Endothelial cell of umbilical vein (primary cell): ENCODE measurements around the gene SLC6A19. TPM values are rescaled to one million over a fixed set of nuclear protein-coding genes. Genes with fewer than 3 reads are reported as not detected.

Experiments used
- BruUV-seq: library from RNA; stranded (reverse); fragments of 400-500 nt; replicated peaks from 2 replicates; lab custom pipeline; 2021; lab: Mats Ljungman, UMichigan
- CTCF ChIA-PET: fragments of 300-600, 350-600 bp; sonication (Branson Sonifier 250); formaldehyde crosslinking; loops from one replicate; lab custom pipeline; 2021; ENCODE audit warnings: antibody characterized with exemption, inconsistent platforms; lab: Charles Lee
- POLR2A ChIA-PET: fragments of 300-600, 350-600 bp; sonication (Branson Sonifier 250); formaldehyde crosslinking; loops from one replicate; lab custom pipeline; 2021; ENCODE audit warnings: antibody characterized with exemption, inconsistent platforms; lab: Charles Lee
- DNase-seq: peaks from one replicate; pipeline ENCODE4 v3.0.0-alpha.2; 2011; ENCODE audit warnings: low read depth, low spot score
- FAIRE-seq: peaks from 2 replicates; lab custom pipeline; 2011; peaks lifted over from hg19 to GRCh38; lab: Jason Lieb, UNC
- H2AFZ ChIP-seq: 2 replicates; pipeline ENCODE4 v1.6.0; 2012; ENCODE audit warnings: low read depth, low read length, control low read depth, inconsistent platforms
- H3K27ac ChIP-seq: 2 replicates; pipeline ENCODE4 v1.5.1; 2011; ENCODE audit warnings: low read depth, mild to moderate bottlenecking, control low read depth, low read length, moderate library complexity; ENCODE audit not compliant: insufficient read depth
- H3K27me3 ChIP-seq, 2 experiments: 2 replicates each; pipeline versions ENCODE4 v1.6.0 to v1.6.1; 2011; ENCODE audit warnings: low read length in 2 of 2, mixed read lengths in 1 of 2; ENCODE audit not compliant: control insufficient read depth in 2 of 2, insufficient read depth in 2 of 2
- H3K36me3 ChIP-seq, 2 experiments: 2 replicates in 1 of 2; 3 replicates in 1 of 2; pipeline ENCODE4 v1.5.1; 2011; ENCODE audit warnings: low read length in 2 of 2, mild to moderate bottlenecking in 1 of 2, moderate library complexity in 1 of 2; ENCODE audit not compliant: control insufficient read depth in 2 of 2, insufficient read depth in 2 of 2; ENCODE audit errors: extremely low read depth in 1 of 2
- H3K4me1 ChIP-seq: 3 replicates; pipeline ENCODE4 v1.5.1; 2011; ENCODE audit warnings: mild to moderate bottlenecking, low read length; ENCODE audit not compliant: control insufficient read depth, insufficient read depth; ENCODE audit errors: extremely low read depth
- H3K4me2 ChIP-seq: 2 replicates; pipeline ENCODE4 v1.6.1; 2011; ENCODE audit warnings: low read length, control low read depth, mixed read lengths; ENCODE audit not compliant: insufficient read depth
- H3K4me3 ChIP-seq, 3 experiments: fragments of 200-600 bp in 1 of 3; sonication (generic), shearing (Covaris generic) in 1 of 3; replicated peaks in 1 of 3; 2 replicates each; pipeline ENCODE4 v1.5.1; 2011 to 2016; ENCODE audit warnings: control low read depth in 3 of 3, low read length in 3 of 3, mild to moderate bottlenecking in 2 of 3, inconsistent platforms in 1 of 3, low read depth in 1 of 3, moderate library complexity in 1 of 3; ENCODE audit not compliant: insufficient read depth in 1 of 3
- H3K79me2 ChIP-seq: 2 replicates; pipeline ENCODE4 v1.6.0; 2012; ENCODE audit warnings: low read length, inconsistent platforms; ENCODE audit not compliant: control insufficient read depth, insufficient read depth
- H3K9ac ChIP-seq: replicated peaks from 2 replicates; pipeline ENCODE3; 2011; ENCODE audit warnings: low read length, control low read depth; ENCODE audit not compliant: insufficient read depth; ENCODE audit errors: extremely low read depth
- H3K9me1 ChIP-seq: replicated peaks from 3 replicates; pipeline ENCODE4 v1.6.0; 2011; ENCODE audit warnings: mild to moderate bottlenecking, low read length; ENCODE audit not compliant: control insufficient read depth, insufficient read depth; ENCODE audit errors: extremely low read depth
- H3K9me3 ChIP-seq: replicated peaks from 2 replicates; pipeline ENCODE4 v1.5.1; 2012; ENCODE audit warnings: low read length, inconsistent platforms; ENCODE audit not compliant: control insufficient read depth, insufficient read depth
- H4K20me1 ChIP-seq: replicated peaks from 2 replicates; pipeline ENCODE3; 2011; ENCODE audit warnings: mild to moderate bottlenecking, low read length; ENCODE audit not compliant: control insufficient read depth, insufficient read depth; ENCODE audit errors: extremely low read depth
- FOS ChIP-seq: IDR thresholded peaks from 2 replicates; pipeline ENCODE4 v1.6.1; 2011; ENCODE audit warnings: mild to moderate bottlenecking, low read length, moderate library complexity, borderline replicate concordance; ENCODE audit not compliant: insufficient read depth
- GATA2 ChIP-seq: IDR thresholded peaks from 2 replicates; pipeline ENCODE4 v1.7.0; 2011; ENCODE audit warnings: low read depth, mild to moderate bottlenecking, moderate library complexity, mixed read lengths, low read length; ENCODE audit not compliant: insufficient read length, insufficient read depth
- JUN ChIP-seq: IDR thresholded peaks from 2 replicates; pipeline ENCODE4 v1.6.1; 2011; ENCODE audit warnings: borderline replicate concordance, low read depth; ENCODE audit not compliant: insufficient read length, insufficient read depth
- MYC ChIP-seq: IDR thresholded peaks from one replicate; pipeline ENCODE4 v1.6.1; 2011; ENCODE audit warnings: mild to moderate bottlenecking, low read depth, low read length
- POLR2A ChIP-seq: IDR thresholded peaks from 2 replicates; pipeline ENCODE4 v1.6.1; 2012; ENCODE audit warnings: low read depth, mild to moderate bottlenecking, control low read depth, low read length
- POLR2AphosphoS5 ChIP-seq: IDR thresholded peaks from 2 replicates; pipeline ENCODE4 v1.6.1; 2012; ENCODE audit warnings: low read depth, mild to moderate bottlenecking, control low read depth, low read length, moderate library complexity; ENCODE audit not compliant: insufficient read depth
- dilution Hi-C: fragments of 300-500 bp; cut with MboI; formaldehyde crosslinking; loops from one replicate; pipeline ENCODE4 v1.15.0; 2019; ENCODE audit warnings: low sequenced_read_pairs; ENCODE audit not compliant: extremely low pct_ligation_motif_present
- intact Hi-C: fragments of 100-400 bp; cut with micrococcal nuclease; formaldehyde crosslinking; loops from one replicate; pipeline ENCODE4 v1.10.0; 2022
- polyA plus RNA-seq, 4 experiments: library from polyadenylated mRNA; depleted of rRNA in 3 of 4; stranded (reverse) in 3 of 4; unstranded in 1 of 4; fragments of >200 nt; gene quantifications; 2 replicates each; pipeline versions ENCODE4 v1.2.1 to v1.2.3, GENCODE V29; 2011 to 2012; ENCODE audit warnings: missing spikeins in 1 of 4
- total RNA-seq: library from RNA; stranded (reverse); gene quantifications from 2 replicates; pipeline ENCODE4 v1.2.3, GENCODE V29; 2021
- TF ChIP-seq, protein P1 (sequence below): IDR thresholded peaks from 2 replicates; pipeline ENCODE4 v1.6.1; 2011; ENCODE audit not compliant: insufficient read depth, insufficient read length

The SLC6A19 gene
- total and polyA plus RNA-seq, 2 donors (not counting 3 experiments of a cell fraction or from before 2014, with no cell fraction given) = not detected

DNA sequence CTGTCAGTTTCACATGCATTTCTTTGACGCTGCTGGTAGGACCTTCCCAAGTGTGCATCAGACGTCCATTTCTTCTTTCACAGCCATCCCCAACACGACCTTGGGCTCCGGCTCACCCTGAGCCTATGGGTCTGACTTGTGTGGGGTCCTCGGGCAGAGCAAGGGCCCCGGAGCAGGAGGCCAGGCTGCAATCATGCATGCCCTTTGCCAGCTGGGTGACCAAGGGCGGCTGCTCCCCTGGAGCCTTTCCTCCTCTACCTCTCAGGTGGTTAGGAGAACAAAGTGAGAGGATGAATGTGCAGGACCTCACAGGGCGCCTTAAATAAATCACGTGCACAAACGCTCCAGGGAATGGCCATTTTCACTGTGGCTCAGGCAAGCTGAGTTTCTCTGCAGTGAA lies 60.2 kb downstream of the SLC6A19 start:
- TF ChIP-seq POLR2AphosphoS5 = no peak
- TF ChIP-seq, protein P1, sequence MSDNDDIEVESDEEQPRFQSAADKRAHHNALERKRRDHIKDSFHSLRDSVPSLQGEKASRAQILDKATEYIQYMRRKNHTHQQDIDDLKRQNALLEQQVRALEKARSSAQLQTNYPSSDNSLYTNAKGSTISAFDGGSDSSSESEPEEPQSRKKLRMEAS = no peak
- no peak for TF ChIP-seq JUN
- TF ChIP-seq MYC = no peak
- TF ChIP-seq POLR2A = no peak
- no peak for TF ChIP-seq GATA2
- BruUV-seq = no TSS peak
- FAIRE-seq = no peak

DNA sequence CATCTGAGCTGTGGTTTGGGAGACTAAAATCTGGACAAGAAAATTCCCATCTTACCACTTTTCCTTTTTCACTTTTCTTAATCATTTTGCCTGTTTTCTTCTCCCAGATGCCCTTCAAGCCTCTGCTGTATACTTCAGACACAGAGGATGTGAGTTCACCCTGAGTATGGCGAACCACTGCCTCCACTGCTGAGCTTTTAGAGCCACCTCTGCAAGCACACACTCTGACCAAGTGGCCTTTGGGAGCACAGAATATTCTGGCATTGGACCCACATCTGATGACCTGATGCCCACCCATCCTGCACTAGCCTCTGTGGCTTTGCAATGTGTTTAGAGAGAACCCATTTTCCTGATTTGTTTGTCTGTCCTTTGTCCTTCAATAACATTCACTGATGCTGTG lies 61.0 kb downstream of the SLC6A19 start:
- H3K4me1 ChIP-seq = no peaks in the 10 kb centered on the region
- H3K4me3 ChIP-seq = no peak overlapping the region
- no peaks in the 10 kb centered on the region for H3K27me3 ChIP-seq
- POLR2A ChIA-PET = no interaction called here
- intact Hi-C loops = no loop called here
- no peak overlapping the region for H3K9ac ChIP-seq
- no peak for TF ChIP-seq POLR2A
- no peak for TF ChIP-seq FOS
- no peak overlapping the region for H2AFZ ChIP-seq
- no peak for DNase-seq
- CTCF ChIA-PET = no interaction called here
- H3K9me1 ChIP-seq = no peaks in the 10 kb centered on the region
- no peak for FAIRE-seq
- BruUV-seq = no TSS peak
- H4K20me1 ChIP-seq = no peaks in the 10 kb centered on the region
- H3K36me3 ChIP-seq = no peaks in the 10 kb centered on the region
- dilution Hi-C loops = no loop called here
- H3K27ac ChIP-seq = no peak overlapping the region
- no peaks in the 10 kb centered on the region for H3K79me2 ChIP-seq
- no peaks in the 10 kb centered on the region for H3K9me3 ChIP-seq
- no peak overlapping the region for H3K4me2 ChIP-seq

More for the DNA sequence above, 60.2 kb downstream of the SLC6A19 start:
- Histone ChIP-seq H3K4me2 (no peak overlapping the region), H3K4me3 (no peak overlapping the region), H3K9me3 (no peaks in the 10 kb centered on the region), H3K27me3 (no peaks in the 10 kb centered on the region), H3K36me3 (no peaks in the 10 kb centered on the region), H3K4me1 (no peaks in the 10 kb centered on the region), H3K27ac (no peak overlapping the region), H2AFZ (no peak overlapping the region), H3K79me2 (no peaks in the 10 kb centered on the region), H3K9me1 (no peaks in the 10 kb centered on the region), H4K20me1 (no peaks in the 10 kb centered on the region), H3K9ac (no peak overlapping the region)
- ChIA-PET POLR2A (no interaction called here), CTCF (no interaction called here)
- DNase-seq = no peak
- dilution Hi-C loops (no loop called here), intact Hi-C loops (no loop called here)
